ENCODE results near the gene MBLAC1.

GRCh38 chr7:100107890-100108289 is 18.9 kb upstream of the MBLAC1 start:
- TF ChIP-seq GATA2 (IDR thresholded peaks at IDR 0.05; ENCODE audit: low read depth, low read length) (no peak), GATA3 (IDR thresholded peaks at IDR 0.05; ENCODE audit: low read depth, low read length) (no peak)

Measured in SH-SY5Y (cell line).